GM12801 (cell line): ENCODE data around the gene XPA.

Experiments used
- CTCF ChIP-seq: IDR thresholded peaks from one replicate; pipeline ENCODE4 v1.5.1; 2011; ENCODE audit warnings: control low read depth; ENCODE audit not compliant: insufficient read length; ENCODE audit errors: extremely low read depth

Gene XPA

DNA sequence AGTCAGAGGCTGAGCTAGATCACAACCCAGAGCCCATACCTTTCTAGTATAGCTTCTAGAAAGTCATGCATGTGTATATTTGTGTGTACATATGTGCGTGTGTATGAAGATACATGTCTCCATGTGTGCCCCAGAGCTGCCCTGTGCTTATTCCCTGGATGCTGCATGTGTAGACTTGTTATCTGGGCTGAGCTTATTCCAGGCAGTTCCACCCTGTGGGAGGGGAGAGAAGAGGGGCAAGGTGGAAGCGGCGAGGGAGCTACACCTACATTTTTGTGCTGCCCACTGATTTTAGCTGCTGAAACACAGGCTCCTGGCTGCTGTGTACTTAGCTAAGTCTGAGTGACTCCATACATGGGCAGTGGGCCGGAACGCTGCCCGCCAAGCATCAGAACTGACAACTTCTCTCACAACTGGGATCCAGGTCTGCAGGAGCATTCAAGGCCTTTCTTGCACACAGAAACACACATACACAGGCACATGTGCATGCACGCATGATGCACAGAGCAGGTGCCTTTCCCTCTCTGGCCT, 38.0 kb upstream of the XPA start:
- TF ChIP-seq CTCF, result no peak

- TF ChIP-seq CTCF, result no peak
Observed at GRCh38 chr9:97726716-97727115, 29.6 kb upstream of the XPA start.

DNA sequence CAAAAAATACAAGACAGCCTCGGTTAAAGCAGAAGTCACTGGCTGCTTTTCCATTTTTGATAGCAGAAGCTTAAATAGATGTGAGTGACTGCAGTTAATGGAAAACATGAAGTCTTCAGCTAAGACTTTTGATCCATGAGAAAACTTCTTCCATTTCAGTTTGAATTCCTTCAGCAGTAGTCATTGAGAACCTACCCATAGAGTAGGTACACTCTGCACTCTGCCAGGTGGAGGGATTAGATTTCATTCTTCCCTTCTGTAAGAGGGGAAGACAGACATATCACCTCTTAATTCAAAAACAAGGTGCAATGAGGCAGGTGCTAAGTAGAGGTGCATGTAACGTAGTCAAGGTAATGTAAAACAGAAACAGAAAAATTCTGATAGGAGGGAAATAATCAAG, 26.7 kb upstream of the XPA start:
- no peak for TF ChIP-seq CTCF

DNA sequence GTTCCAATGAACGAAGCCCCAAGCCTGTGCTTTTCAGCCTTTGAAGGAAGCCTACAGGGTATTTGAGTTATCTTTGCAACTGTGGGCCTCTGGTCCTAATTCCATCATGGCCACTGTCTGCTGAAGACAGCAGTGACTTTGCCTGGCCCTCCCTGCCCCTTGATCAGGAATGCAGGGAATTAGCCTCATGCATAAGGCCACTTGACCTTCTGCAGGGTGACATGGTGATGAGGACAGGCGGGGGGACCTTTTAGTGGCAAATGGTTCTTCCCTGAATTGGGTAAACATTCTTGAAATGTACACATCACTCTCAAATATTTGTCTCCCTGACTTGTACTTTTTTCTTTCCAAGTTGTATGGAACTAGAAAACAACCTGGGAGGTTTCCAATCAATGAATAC, 25.2 kb upstream of the XPA start:
- TF ChIP-seq CTCF, result no peak

- TF ChIP-seq CTCF, result no peak
Observed at GRCh38 chr9:97721396-97721795, 24.3 kb upstream of the XPA start.

- TF ChIP-seq CTCF, result no peak
Observed at GRCh38 chr9:97717866-97718265, 20.7 kb upstream of the XPA start.

DNA sequence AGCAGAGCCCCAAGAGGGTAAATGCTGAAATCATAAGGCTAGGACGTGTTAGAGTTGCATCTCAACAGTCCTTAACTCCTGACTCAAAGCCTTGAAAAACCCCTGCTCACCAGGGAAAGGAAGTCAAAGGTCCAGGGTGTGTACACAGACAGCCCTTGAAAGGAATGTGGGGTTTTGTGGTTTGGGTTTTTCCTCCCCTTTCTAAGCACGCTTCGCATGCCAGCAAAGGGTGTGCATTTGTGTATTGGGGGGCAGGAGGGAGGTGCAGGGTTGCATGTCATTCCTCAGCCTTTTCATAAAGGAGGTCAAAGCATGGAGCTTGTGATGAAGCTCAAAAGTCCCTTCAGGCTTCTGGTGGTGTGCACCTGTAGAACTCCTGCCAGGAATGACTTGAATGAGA, 17.3 kb upstream of the XPA start:
- no peak for TF ChIP-seq CTCF

- TF ChIP-seq CTCF, result no peak
Observed at GRCh38 chr9:97711223-97711626, 14.1 kb upstream of the XPA start.
